Measurements from ENCODE around the gene TRIM32. TPM values are rescaled to one million over a fixed set of nuclear protein-coding genes. Genes with fewer than 3 reads are reported as not detected.

TRIM32 gene
- total and polyA plus RNA-seq, 2 of the 13 experiments (the other 11 are each of a cell fraction or from before 2014, with no cell fraction given), result 6.5 to 7.7 TPM

DNA sequence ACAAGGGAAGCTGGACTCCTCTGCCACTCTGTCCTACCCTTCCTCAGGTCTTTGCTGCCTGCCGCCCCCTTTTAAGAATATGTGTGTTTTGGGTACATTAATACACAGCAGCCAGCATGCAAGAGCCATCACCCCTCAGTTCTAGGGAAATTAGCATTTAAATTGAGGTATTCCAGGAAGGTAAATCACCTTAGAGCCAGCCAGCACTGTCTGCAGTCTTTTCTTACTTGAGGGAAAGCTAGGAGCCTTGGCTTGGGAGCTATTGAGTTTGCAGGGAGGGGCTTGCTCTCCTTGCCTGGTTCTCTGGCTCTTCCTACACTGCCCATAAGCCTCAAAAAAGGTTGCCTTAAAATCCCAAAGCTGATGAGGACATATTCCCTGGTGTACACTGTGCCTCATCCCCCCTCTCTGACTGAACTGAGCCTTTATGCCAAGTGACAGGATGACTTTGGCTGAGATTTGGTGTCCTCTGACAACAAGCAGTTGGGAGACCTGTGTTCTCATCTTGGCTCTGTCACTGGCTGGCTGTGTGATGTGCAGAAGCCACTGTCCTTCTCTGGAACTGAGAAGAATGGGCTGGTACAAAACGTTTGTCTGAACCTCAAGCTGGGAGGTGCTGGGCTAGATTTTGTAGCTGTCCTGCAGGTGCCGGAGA is 54.1 kb downstream of the TRIM32 start:
- H3K27ac ChIP-seq (ENCODE audit: extremely low read length, insufficient read depth, low read length), result no peak overlapping the region
- no peak overlapping the region for H3K4me3 ChIP-seq (replicated peaks in 1 of 3; ENCODE audit: insufficient read depth in 1 of 3, low read depth in 2 of 3, low read length in 3 of 3)
- no peak for TF ChIP-seq ZNF773 (CRISPR knock-in tag; IDR thresholded peaks at IDR 0.05; ENCODE audit: borderline replicate concordance)
- no peak for TF ChIP-seq ZSCAN12 (CRISPR knock-in tag; IDR thresholded peaks at IDR 0.05)
- TF ChIP-seq ZNF607 (CRISPR knock-in tag; IDR thresholded peaks at IDR 0.05; ENCODE audit: borderline replicate concordance), result no peak
- TF ChIP-seq ZNF296 (CRISPR knock-in tag; conservative IDR thresholded peaks at IDR 0.05), result no peak
- no peak for TF ChIP-seq RBFOX2 (IDR thresholded peaks at IDR 0.05; ENCODE audit: low read depth, low read length)
- TF ChIP-seq, protein P1, sequence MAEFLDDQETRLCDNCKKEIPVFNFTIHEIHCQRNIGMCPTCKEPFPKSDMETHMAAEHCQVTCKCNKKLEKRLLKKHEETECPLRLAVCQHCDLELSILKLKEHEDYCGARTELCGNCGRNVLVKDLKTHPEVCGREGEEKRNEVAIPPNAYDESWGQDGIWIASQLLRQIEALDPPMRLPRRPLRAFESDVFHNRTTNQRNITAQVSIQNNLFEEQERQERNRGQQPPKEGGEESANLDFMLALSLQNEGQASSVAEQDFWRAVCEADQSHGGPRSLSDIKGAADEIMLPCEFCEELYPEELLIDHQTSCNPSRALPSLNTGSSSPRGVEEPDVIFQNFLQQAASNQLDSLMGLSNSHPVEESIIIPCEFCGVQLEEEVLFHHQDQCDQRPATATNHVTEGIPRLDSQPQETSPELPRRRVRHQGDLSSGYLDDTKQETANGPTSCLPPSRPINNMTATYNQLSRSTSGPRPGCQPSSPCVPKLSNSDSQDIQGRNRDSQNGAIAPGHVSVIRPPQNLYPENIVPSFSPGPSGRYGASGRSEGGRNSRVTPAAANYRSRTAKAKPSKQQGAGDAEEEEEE (CRISPR knock-in tag; IDR thresholded peaks at IDR 0.05; ENCODE audit: borderline replicate concordance), result no peak
- no peak for TF ChIP-seq ZFP36L1 (CRISPR knock-in tag; IDR thresholded peaks at IDR 0.05)
- TF ChIP-seq MED13 (CRISPR knock-in tag; IDR thresholded peaks at IDR 0.05), result no peak
- no peak for TF ChIP-seq TEAD2 (CRISPR knock-in tag; IDR thresholded peaks at IDR 0.05)
- TF ChIP-seq, protein P2, sequence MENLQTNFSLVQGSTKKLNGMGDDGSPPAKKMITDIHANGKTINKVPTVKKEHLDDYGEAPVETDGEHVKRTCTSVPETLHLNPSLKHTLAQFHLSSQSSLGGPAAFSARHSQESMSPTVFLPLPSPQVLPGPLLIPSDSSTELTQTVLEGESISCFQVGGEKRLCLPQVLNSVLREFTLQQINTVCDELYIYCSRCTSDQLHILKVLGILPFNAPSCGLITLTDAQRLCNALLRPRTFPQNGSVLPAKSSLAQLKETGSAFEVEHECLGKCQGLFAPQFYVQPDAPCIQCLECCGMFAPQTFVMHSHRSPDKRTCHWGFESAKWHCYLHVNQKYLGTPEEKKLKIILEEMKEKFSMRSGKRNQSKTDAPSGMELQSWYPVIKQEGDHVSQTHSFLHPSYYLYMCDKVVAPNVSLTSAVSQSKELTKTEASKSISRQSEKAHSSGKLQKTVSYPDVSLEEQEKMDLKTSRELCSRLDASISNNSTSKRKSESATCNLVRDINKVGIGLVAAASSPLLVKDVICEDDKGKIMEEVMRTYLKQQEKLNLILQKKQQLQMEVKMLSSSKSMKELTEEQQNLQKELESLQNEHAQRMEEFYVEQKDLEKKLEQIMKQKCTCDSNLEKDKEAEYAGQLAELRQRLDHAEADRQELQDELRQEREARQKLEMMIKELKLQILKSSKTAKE (CRISPR knock-in tag; IDR thresholded peaks at IDR 0.05; ENCODE audit: borderline replicate concordance), result no peak
- no peak for TF ChIP-seq PHF5A (CRISPR knock-in tag; IDR thresholded peaks at IDR 0.05; ENCODE audit: low read depth, unreplicated experiment)
- in situ Hi-C loops (cut with HindIII; ENCODE audit: extremely low pct_ligation_motif_present, low pct_unique_long_range_greater_than_20kb) (loop anchor here (25.0 kb wide), 1 partner anchor 671 kb away; the partner anchor contains the start of gene ASTN2), intact Hi-C loops (cut with micrococcal nuclease; ENCODE audit: unreplicated experiment) (no loop called here)
- peaks cover 2 to 3% of the 10 kb centered on the region in 2 experiments; a peak in 1 of 5 replicates for H3K27me3 ChIP-seq (ENCODE audit: control insufficient read depth in 1 of 2, insufficient read depth in 2 of 2, low read length in 2 of 2)
- H3K79me2 ChIP-seq (ENCODE audit: insufficient read depth, low read length), result no peaks in the 10 kb centered on the region
- no peaks in the 10 kb centered on the region for H3K36me3 ChIP-seq (replicated peaks in 1 of 2; ENCODE audit: control insufficient read depth in 1 of 2, insufficient read depth in 2 of 2, low read length in 2 of 2)
- no peak overlapping the region for H3K9ac ChIP-seq (ENCODE audit: insufficient read depth, low read depth, low read length)
- no peak overlapping the region for H3K4me2 ChIP-seq (ENCODE audit: low read depth, low read length)
- no peaks in the 10 kb centered on the region for H4K20me1 ChIP-seq (ENCODE audit: insufficient read depth, low read length)
- no peak for FAIRE-seq
- no TSS peak for BruUV-seq (replicated peaks)
- ATAC-seq, result no peak
- no peak overlapping the region for H2AFZ ChIP-seq (ENCODE audit: low read length)
- DNase-seq (ENCODE audit: low spot score), result no peak
- H3K4me1 ChIP-seq (ENCODE audit: insufficient read depth, low read length), result no peaks in the 10 kb centered on the region
- 58% methylated on average over 1 of the region's 3 CpGs for WGBS (ENCODE audit: low lambda C conversion rate)
- ChIA-PET POLR2A (no interaction called here), CTCF (ENCODE audit: low intra/inter-chr PET ratio, low total read pairs) (no interaction called here)
- H3K9me3 ChIP-seq (ENCODE audit: low read length), result no peaks in the 10 kb centered on the region
